Measurements from ENCODE around the gene TOP2A. TPM values are rescaled to one million over a fixed set of nuclear protein-coding genes. Genes with fewer than 3 reads are reported as not detected.

TOP2A gene
- total and polyA plus RNA-seq, 11 donors = 0.11 to 28.9 (median 1.2) TPM

DNA sequence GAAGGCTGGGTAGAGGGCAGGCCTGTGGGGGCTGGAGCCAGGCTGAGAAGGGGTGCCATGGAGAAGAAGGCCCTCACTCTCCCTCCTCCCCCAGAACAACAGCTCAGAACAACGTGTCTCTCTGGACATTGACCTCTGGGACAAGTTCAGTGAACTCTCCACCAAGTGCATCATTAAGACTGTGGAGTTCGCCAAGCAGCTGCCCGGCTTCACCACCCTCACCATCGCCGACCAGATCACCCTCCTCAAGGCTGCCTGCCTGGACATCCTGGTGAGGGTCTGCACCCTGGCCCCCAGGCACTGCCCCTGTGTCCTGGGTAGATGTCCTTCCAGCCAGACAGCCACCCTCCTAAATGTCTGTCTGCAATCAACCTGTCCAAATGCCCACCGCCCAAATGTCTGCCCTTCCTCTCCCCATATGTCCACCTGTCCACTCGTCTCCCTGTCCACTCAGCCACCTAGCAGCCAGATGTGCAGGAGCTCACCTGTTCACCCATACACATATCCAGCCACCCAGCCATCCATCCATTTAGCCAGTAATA is 65.4 kb downstream of the TOP2A start:
- intact Hi-C loops (cut with DNase I) = loop anchor here in 4 of 10 donors (5.0 to 10.0 kb wide), 4 partner anchors 138 to 182 kb away; partner anchors contain the start of gene WIPF2 (in 1 of the 4)
- ATAC-seq (no peak), DNase-seq (no peak)
- WGBS, 4 donors = 76 to 83% (median 80%) methylated on average over 7 of the region's 7 CpGs
- TF ChIP-seq CTCF (IDR thresholded peaks at IDR 0.05) (no peak), POLR2A (IDR thresholded peaks at IDR 0.05) (no peak)
- no peak overlapping the region for H3K4me3 ChIP-seq
- no peaks in the 10 kb centered on the region for H3K27me3 ChIP-seq
- no peak overlapping the region for H3K27ac ChIP-seq
- peaks cover 3 to 86% (median 69%) of the 10 kb centered on the region in 9 donors for H3K36me3 ChIP-seq
- H3K9me3 ChIP-seq = no peaks in the 10 kb centered on the region
- H3K4me1 ChIP-seq = peaks cover 19 to 68% (median 55%) of the 10 kb centered on the region in 12 donors

- Histone ChIP-seq H3K27me3 (no peaks in the 10 kb centered on the region), H3K27ac (peak overlapping the region in 2 of 12 donors; percentile 8 to 94), H3K9me3 (no peaks in the 10 kb centered on the region), H3K4me3 (no peak overlapping the region), H3K4me1 (peaks cover 24 to 75% (median 62%) of the 10 kb centered on the region in 12 donors), H3K36me3 (peaks cover 3 to 82% (median 69%) of the 10 kb centered on the region in 9 donors)
- DNase-seq (peak in 1 of 5 donors; percentile 30), ATAC-seq (no peak)
- intact Hi-C loops (cut with DNase I) = loop anchor here in 4 of 10 donors (5.0 to 10.0 kb wide), 4 partner anchors 137 to 183 kb away; partner anchors contain the start of gene WIPF2 (in 1 of the 4)
- no peak for TF ChIP-seq POLR2A (IDR thresholded peaks at IDR 0.05)
- TF ChIP-seq CTCF (IDR thresholded peaks at IDR 0.05) = no peak
- 82 to 85% (median 83%) methylated on average over 21 to 27 of the region's 27 CpGs for WGBS, 4 donors
Measured at GRCh38 chr17:40351359-40352236, 66.1 kb downstream of the TOP2A start.

GRCh38 chr17:40350689-40351358 is 66.9 kb downstream of the TOP2A start:
- WGBS, 4 donors = 68 to 74% (median 69%) methylated on average over 17 of the region's 17 CpGs
- Histone ChIP-seq H3K27me3 (no peaks in the 10 kb centered on the region), H3K27ac (peak overlapping the region in 8 of 12 donors; percentile 17 to 94 (median 28)), H3K9me3 (no peaks in the 10 kb centered on the region), H3K4me3 (no peak overlapping the region), H3K4me1 (peaks cover 27 to 79% (median 66%) of the 10 kb centered on the region in 12 donors), H3K36me3 (peaks cover 3 to 76% (median 62%) of the 10 kb centered on the region in 9 donors)
- ATAC-seq (no peak), DNase-seq (no peak)
- no peak for TF ChIP-seq CTCF (IDR thresholded peaks at IDR 0.05)
- TF ChIP-seq POLR2A (IDR thresholded peaks at IDR 0.05) = no peak
- intact Hi-C loops (cut with DNase I) = loop anchor here in 4 of 10 donors (5.0 to 10.0 kb wide), 4 partner anchors 136 to 184 kb away; partner anchors contain the start of gene WIPF2 (in 1 of the 4)
